Thoracic aorta (tissue), 2 donors: ENCODE measurements around the gene HLA-DMB. TPM values are rescaled to one million over a fixed set of nuclear protein-coding genes. Genes with fewer than 3 reads are reported as not detected.
A peak's percentile ranks its signal among the peaks of the same experiment; 100 is the strongest.

Experiments
- ATAC-seq: fragments of 150-250 bp; one replicate; pipeline ENCODE4 v1.8.0; 2017; ENCODE audit warnings: low read depth; ENCODE audit not compliant: insufficient number of reproducible peaks, low FRiP score
- DNase-seq: peaks from one replicate; pipeline ENCODE4 v3.0.0-alpha.2; 2020; ENCODE audit warnings: low spot score
- H3K27ac ChIP-seq, 2 donors: fragments of 200-600 bp; sonication (generic); 1 replicate in 1 of 2; 2 replicates in 1 of 2; pipeline ENCODE4 v1.5.1; 2016; ENCODE audit warnings: mild to moderate bottlenecking in 2 of 2, moderate library complexity in 2 of 2
- H3K27me3 ChIP-seq: fragments of 200-600 bp; sonication (generic); replicated peaks from 2 replicates; pipeline ENCODE4 v1.6.0; 2016; ENCODE audit warnings: mild to moderate bottlenecking; ENCODE audit not compliant: insufficient read depth
- H3K36me3 ChIP-seq: fragments of 200-600 bp; sonication (generic); one replicate; pipeline ENCODE4 v1.5.1; 2016
- H3K4me1 ChIP-seq, 2 donors: fragments of 200-600 bp; sonication (generic); 1 replicate in 1 of 2; 2 replicates in 1 of 2; pipeline versions ENCODE4 v1.5.1 to v1.6.0; 2016; ENCODE audit warnings: low read depth in 2 of 2, mild to moderate bottlenecking in 1 of 2; ENCODE audit not compliant: control insufficient read depth in 1 of 2
- H3K4me3 ChIP-seq: fragments of 200-600 bp; sonication (generic); 2 replicates; pipeline ENCODE4 v1.5.1; 2016; ENCODE audit warnings: mild to moderate bottlenecking
- H3K9me3 ChIP-seq: fragments of 200-600 bp; sonication (generic); 2 replicates; pipeline ENCODE4 v1.5.1; 2016
- CTCF ChIP-seq: fragments of 200-600 bp; sonication (generic); IDR thresholded peaks from one replicate; pipeline ENCODE4 v1.5.1; 2019; ENCODE audit warnings: antibody characterized with exemption
- total RNA-seq, 2 donors: library from RNA; depleted of rRNA; stranded (reverse); fragments of >200 nt; gene quantifications; one replicate each; pipeline versions ENCODE4 v1.1.0 to v1.2.3, GENCODE V29; 2016

HLA-DMB gene
- total RNA-seq, 2 donors from 2014 or later, result 13.5 to 34.4 TPM

- peaks cover 5 to 8% of the 10 kb centered on the region in 2 donors for H3K4me1 ChIP-seq
- peak; percentile 99 for ATAC-seq
Measured at GRCh38 chr6:32894085-32895005, 46.5 kb downstream of the HLA-DMB start.

GRCh38 chr6:32890831-32891230 lies 50.0 kb downstream of the HLA-DMB start:
- H3K27ac ChIP-seq, result no peak overlapping the region

More at GRCh38 chr6:32894085-32895005, 46.5 kb downstream of the HLA-DMB start:
- no peak for TF ChIP-seq CTCF
- peak overlapping the region; percentile 78 for H3K4me3 ChIP-seq
- no peaks in the 10 kb centered on the region for H3K36me3 ChIP-seq
- DNase-seq, result peak; percentile 58
- peak overlapping the region; percentile 36 to 82 for H3K27ac ChIP-seq
- no peaks in the 10 kb centered on the region for H3K9me3 ChIP-seq
- no peaks in the 10 kb centered on the region for H3K27me3 ChIP-seq

GRCh38 chr6:32889533-32889932 lies 51.3 kb downstream of the HLA-DMB start:
- TF ChIP-seq CTCF, result no peak
- no peaks in the 10 kb centered on the region for H3K9me3 ChIP-seq
- no peak overlapping the region for H3K27ac ChIP-seq
- no peaks in the 10 kb centered on the region for H3K36me3 ChIP-seq
- DNase-seq, result no peak
- no peak overlapping the region for H3K4me3 ChIP-seq
- no peak for ATAC-seq
- no peaks in the 10 kb centered on the region for H3K4me1 ChIP-seq
- H3K27me3 ChIP-seq, result no peaks in the 10 kb centered on the region

More at GRCh38 chr6:32890831-32891230, 50.0 kb downstream of the HLA-DMB start:
- no peak for TF ChIP-seq CTCF
- H3K27me3 ChIP-seq, result no peaks in the 10 kb centered on the region
- H3K4me3 ChIP-seq, result no peak overlapping the region
- no peaks in the 10 kb centered on the region for H3K9me3 ChIP-seq
- ATAC-seq, result no peak
- H3K4me1 ChIP-seq, result peaks cover 5 to 8% of the 10 kb centered on the region in 2 donors
- no peaks in the 10 kb centered on the region for H3K36me3 ChIP-seq
- no peak for DNase-seq

GRCh38 chr6:32888576-32888975 lies 52.3 kb downstream of the HLA-DMB start:
- no peak for ATAC-seq
- Histone ChIP-seq H3K27ac (no peak overlapping the region), H3K4me1 (peaks cover 3 to 4% of the 10 kb centered on the region in 2 donors), H3K36me3 (no peaks in the 10 kb centered on the region), H3K27me3 (no peaks in the 10 kb centered on the region), H3K4me3 (no peak overlapping the region), H3K9me3 (no peaks in the 10 kb centered on the region)
- TF ChIP-seq CTCF, result no peak
- no peak for DNase-seq

- ATAC-seq, result no peak
- H3K27me3 ChIP-seq, result no peaks in the 10 kb centered on the region
- H3K36me3 ChIP-seq, result no peaks in the 10 kb centered on the region
- no peak for DNase-seq
- peaks cover 3 to 7% of the 10 kb centered on the region in 2 donors for H3K4me1 ChIP-seq
- no peaks in the 10 kb centered on the region for H3K9me3 ChIP-seq
- TF ChIP-seq CTCF, result no peak
- no peak overlapping the region for H3K27ac ChIP-seq
- H3K4me3 ChIP-seq, result no peak overlapping the region
Measured at GRCh38 chr6:32887616-32888015, 53.2 kb downstream of the HLA-DMB start.
